Stimulated activated effector memory CD8-positive, alpha-beta T cell treated with anti-CD3 and anti-CD28 coated beads, Interleukin-12 subunit alpha, Interleukin-12 subunit beta, amount 100 ng/mL, for 72 hours (primary cell): ENCODE data around the gene LYPD4.
"Not testable (repeated sequence)": the region's sequence is repeated elsewhere in the genome, so short reads cannot be mapped to it uniquely, and the experiment has no call there.

Source experiments
- ATAC-seq: fragments of 150-1000 bp; cut with Tn5 transposase; 2 replicates; pipeline ENCODE4 v1.10.0; 2021
- DNase-seq, 2 donors: peaks; one replicate each; pipeline ENCODE4 v3.0.0; 2021 to 2022; ENCODE audit warnings: low spot score in 2 of 2
- H3K27ac Mint-ChIP-seq: one replicate; pipeline ENCODE4 v1.8.0; 2022; ENCODE audit warnings: mild to moderate bottlenecking, mixed read lengths
- H3K36me3 Mint-ChIP-seq: one replicate; pipeline ENCODE4 v1.8.0; 2022; ENCODE audit warnings: mild to moderate bottlenecking, mixed read lengths
- H3K4me1 Mint-ChIP-seq: one replicate; pipeline ENCODE4 v1.8.0; 2022; ENCODE audit warnings: mixed read lengths
- H3K4me3 Mint-ChIP-seq: one replicate; pipeline ENCODE4 v1.8.0; 2022; ENCODE audit warnings: mild to moderate bottlenecking, mixed read lengths
- H3K9me3 Mint-ChIP-seq: one replicate; pipeline ENCODE4 v1.8.0; 2022; ENCODE audit warnings: mixed read lengths

Gene LYPD4

GRCh38 chr19:41879080-41879479 lies 34.6 kb upstream of the LYPD4 start:
- DNase-seq = no peak
- Mint-ChIP-seq H3K9me3 (no peaks in the 10 kb centered on the region), H3K4me3 (no peak overlapping the region), H3K36me3 (peaks cover 31% of the 10 kb centered on the region), H3K27ac (peak overlapping the region; percentile 86), H3K4me1 (peaks cover 66% of the 10 kb centered on the region)
- no peak for ATAC-seq

GRCh38 chr19:41877916-41878905 lies 33.7 kb upstream of the LYPD4 start:
- H3K27ac Mint-ChIP-seq = peak overlapping the region; percentile 86
- H3K36me3 Mint-ChIP-seq = peaks cover 32% of the 10 kb centered on the region
- no peak for ATAC-seq
- H3K9me3 Mint-ChIP-seq = no peaks in the 10 kb centered on the region
- peak overlapping the region; percentile 33 for H3K4me3 Mint-ChIP-seq
- DNase-seq = no peak
- peaks cover 71% of the 10 kb centered on the region for H3K4me1 Mint-ChIP-seq

GRCh38 chr19:41876847-41877832 lies 32.7 kb upstream of the LYPD4 start, which contains the start of gene CD79A:
TSS of gene CD79A (plus strand) at chr19:41877279. CDS start at chr19:41877305, 26 bp downstream.
- Mint-ChIP-seq H3K4me3 (peak within 1 kb of the TSS; percentile 46), H3K9me3 (no peaks in the 10 kb centered on the region), H3K36me3 (peaks cover 35% of the 10 kb centered on the region), H3K27ac (peak within 1 kb of the TSS; percentile 86), H3K4me1 (peaks cover 75% of the 10 kb centered on the region)
- ATAC-seq = no peak
- DNase-seq = no peak

GRCh38 chr19:41875973-41876372 lies 31.5 kb upstream of the LYPD4 start:
- ATAC-seq, H3K9me3 Mint-ChIP-seq, DNase-seq: not testable (repeated sequence)
- Mint-ChIP-seq H3K4me3 (peak overlapping the region; percentile 46), H3K4me1 (peaks cover 80% of the 10 kb centered on the region), H3K27ac (peak overlapping the region; percentile 86), H3K36me3 (peaks cover 45% of the 10 kb centered on the region)

GRCh38 chr19:41872775-41873647 lies 28.5 kb upstream of the LYPD4 start:
- ATAC-seq = no peak
- Mint-ChIP-seq H3K36me3 (peaks cover 69% of the 10 kb centered on the region), H3K9me3 (no peaks in the 10 kb centered on the region), H3K27ac (peak overlapping the region; percentile 92), H3K4me1 (peaks cover 85% of the 10 kb centered on the region), H3K4me3 (peak overlapping the region; percentile 73)
- DNase-seq = peak in 1 of 2 donors; percentile 78

GRCh38 chr19:41872384-41872774 lies 27.9 kb upstream of the LYPD4 start:
- DNase-seq = no peak
- no peak for ATAC-seq
- Mint-ChIP-seq H3K27ac (peak overlapping the region; percentile 92), H3K36me3 (peaks cover 75% of the 10 kb centered on the region), H3K9me3 (no peaks in the 10 kb centered on the region), H3K4me1 (peaks cover 85% of the 10 kb centered on the region), H3K4me3 (peak overlapping the region; percentile 73)

- H3K4me3 Mint-ChIP-seq = peak overlapping the region; percentile 73
- H3K36me3 Mint-ChIP-seq = peaks cover 81% of the 10 kb centered on the region
- peak overlapping the region; percentile 92 for H3K27ac Mint-ChIP-seq
- peak; percentile 48 to 86 for DNase-seq
- ATAC-seq = peak; percentile 79
- H3K9me3 Mint-ChIP-seq = no peaks in the 10 kb centered on the region
- peaks cover 79% of the 10 kb centered on the region for H3K4me1 Mint-ChIP-seq
Measured at GRCh38 chr19:41871573-41872383, 27.3 kb upstream of the LYPD4 start.

GRCh38 chr19:41870401-41870873 lies 26.0 kb upstream of the LYPD4 start:
- Mint-ChIP-seq H3K36me3 (peaks cover 89% of the 10 kb centered on the region), H3K27ac (peak overlapping the region; percentile 92), H3K4me3 (peak overlapping the region; percentile 73), H3K4me1 (peaks cover 73% of the 10 kb centered on the region), H3K9me3 (no peaks in the 10 kb centered on the region)
- DNase-seq = no peak
- peak; percentile 62 for ATAC-seq

GRCh38 chr19:41869374-41869955 lies 25.0 kb upstream of the LYPD4 start:
- Mint-ChIP-seq H3K36me3 (peaks cover 99% of the 10 kb centered on the region), H3K4me1 (peaks cover 74% of the 10 kb centered on the region), H3K4me3 (peak overlapping the region; percentile 45)

GRCh38 chr19:41868989-41869300 lies 24.5 kb upstream of the LYPD4 start:
- no peak for DNase-seq
- peak overlapping the region; percentile 45 for H3K4me3 Mint-ChIP-seq
- peaks cover 79% of the 10 kb centered on the region for H3K4me1 Mint-ChIP-seq
- peak overlapping the region; percentile 92 for H3K27ac Mint-ChIP-seq
- peaks cover 100% of the 10 kb centered on the region for H3K36me3 Mint-ChIP-seq
- H3K9me3 Mint-ChIP-seq = no peaks in the 10 kb centered on the region
- no peak for ATAC-seq

More at GRCh38 chr19:41869374-41869955, 25.0 kb upstream of the LYPD4 start:
- ATAC-seq (no peak), DNase-seq (no peak)
- H3K9me3 Mint-ChIP-seq = no peaks in the 10 kb centered on the region
- peak overlapping the region; percentile 92 for H3K27ac Mint-ChIP-seq

GRCh38 chr19:41868120-41868988 lies 23.9 kb upstream of the LYPD4 start:
- DNase-seq (no peak), ATAC-seq (no peak)
- no peaks in the 10 kb centered on the region for H3K9me3 Mint-ChIP-seq
- H3K27ac Mint-ChIP-seq = peak overlapping the region; percentile 92
- peaks cover 82% of the 10 kb centered on the region for H3K4me1 Mint-ChIP-seq
- H3K4me3 Mint-ChIP-seq = peak overlapping the region; percentile 45
- peaks cover 100% of the 10 kb centered on the region for H3K36me3 Mint-ChIP-seq

GRCh38 chr19:41866284-41866683 lies 21.8 kb upstream of the LYPD4 start:
- no peak for DNase-seq
- ATAC-seq = peak; percentile 9
- Mint-ChIP-seq H3K27ac (peak overlapping the region; percentile 92), H3K9me3 (no peaks in the 10 kb centered on the region), H3K4me1 (peaks cover 82% of the 10 kb centered on the region), H3K4me3 (peak overlapping the region; percentile 18), H3K36me3 (peaks cover 100% of the 10 kb centered on the region)
